Body of pancreas (tissue), 4 donors: ENCODE measurements around the gene PGK1. TPM values are rescaled to one million over a fixed set of nuclear protein-coding genes. Genes with fewer than 3 reads are reported as not detected.
A peak's percentile ranks its signal among the peaks of the same experiment; 100 is the strongest.
"Not testable (repeated sequence)": the region's sequence is repeated elsewhere in the genome, so short reads cannot be mapped to it uniquely, and the experiment has no call there.

ENCODE experiments used
- ATAC-seq: fragments of 150-250 bp; one replicate; pipeline ENCODE4 v1.9.1; 2016
- DNase-seq, 4 donors: peaks; one replicate each; pipeline ENCODE4 v3.0.0-alpha.2; 2019
- H3K27ac ChIP-seq, 4 donors: fragments of 200-600 bp; sonication (generic); 1 replicate in 3 of 4; 2 replicates in 1 of 4; pipeline versions ENCODE4 v1.5.1 to v1.6.1; 2016 to 2019; ENCODE audit warnings: mild to moderate bottlenecking in 1 of 4, mixed read lengths in 1 of 4, moderate library complexity in 1 of 4
- H3K27me3 ChIP-seq, 2 donors: fragments of 200-600 bp; sonication (generic); one replicate each; pipeline ENCODE4 v1.6.0; 2016; ENCODE audit warnings: mild to moderate bottlenecking in 1 of 2
- H3K36me3 ChIP-seq, 2 donors: fragments of 200-600 bp; sonication (generic); replicated peaks in 1 of 2; 2 replicates each; pipeline ENCODE4 v1.5.1; 2016; ENCODE audit warnings: low read depth in 2 of 2; ENCODE audit not compliant: insufficient read depth in 1 of 2
- H3K4me1 ChIP-seq: fragments of 200-600 bp; sonication (generic); one replicate; pipeline ENCODE4 v1.6.0; 2016
- H3K4me3 ChIP-seq, 2 donors: fragments of 200-600 bp; sonication (generic); 1 replicate in 1 of 2; 2 replicates in 1 of 2; pipeline ENCODE4 v1.5.1; 2016 to 2019
- H3K9me3 ChIP-seq, 3 donors: fragments of 200-600 bp; sonication (generic); 1 replicate in 2 of 3; 2 replicates in 1 of 3; pipeline ENCODE4 v1.5.1; 2016
- POLR2A ChIP-seq, 3 donors: fragments of 450-650 bp; IDR thresholded peaks; one replicate each; pipeline ENCODE4 v1.6.1; 2016; ENCODE audit warnings: antibody characterized with exemption in 3 of 3, mild to moderate bottlenecking in 2 of 3
- WGBS, 2 donors: methylation state at CpG; one replicate each; pipeline ENCODE4 v1.1.5; 2017; 5-methylcytosine and 5-hydroxymethylcytosine counted together
- intact Hi-C: fragments of 100-400 bp; cut with DNase I; formaldehyde crosslinking; loops from one replicate; pipeline ENCODE4 v1.15.1; 2023
- total RNA-seq, 2 donors: library from RNA; depleted of rRNA; stranded (reverse); fragments of >200 nt; gene quantifications; one replicate each; pipeline ENCODE4 v1.1.0, GENCODE V29; 2016
- TF ChIP-seq, protein P1 (sequence below), 7 experiments: fragments of 450-650 bp in 4 of 7; fragments of 200-600 bp in 3 of 7; sonication (generic) in 3 of 7; IDR thresholded peaks; one replicate each; pipeline ENCODE4 v1.5.1; 2016 to 2019; ENCODE audit warnings: antibody characterized with exemption in 7 of 7

Gene PGK1
- total RNA-seq, 2 donors from 2014 or later, result 46.7 to 79.4 TPM

- peak within 1 kb of the TSS; percentile 59 to 74 (median 64) for H3K27ac ChIP-seq
- H3K4me3 ChIP-seq, result peak within 1 kb of the TSS; percentile 6 to 71
- no peaks in the 10 kb centered on the region for H3K27me3 ChIP-seq
- intact Hi-C loops, result no loop called here
- peak; percentile 45 to 76 (median 69) for TF ChIP-seq POLR2A (IDR thresholded peaks at IDR 0.05)
- TF ChIP-seq, protein P1, sequence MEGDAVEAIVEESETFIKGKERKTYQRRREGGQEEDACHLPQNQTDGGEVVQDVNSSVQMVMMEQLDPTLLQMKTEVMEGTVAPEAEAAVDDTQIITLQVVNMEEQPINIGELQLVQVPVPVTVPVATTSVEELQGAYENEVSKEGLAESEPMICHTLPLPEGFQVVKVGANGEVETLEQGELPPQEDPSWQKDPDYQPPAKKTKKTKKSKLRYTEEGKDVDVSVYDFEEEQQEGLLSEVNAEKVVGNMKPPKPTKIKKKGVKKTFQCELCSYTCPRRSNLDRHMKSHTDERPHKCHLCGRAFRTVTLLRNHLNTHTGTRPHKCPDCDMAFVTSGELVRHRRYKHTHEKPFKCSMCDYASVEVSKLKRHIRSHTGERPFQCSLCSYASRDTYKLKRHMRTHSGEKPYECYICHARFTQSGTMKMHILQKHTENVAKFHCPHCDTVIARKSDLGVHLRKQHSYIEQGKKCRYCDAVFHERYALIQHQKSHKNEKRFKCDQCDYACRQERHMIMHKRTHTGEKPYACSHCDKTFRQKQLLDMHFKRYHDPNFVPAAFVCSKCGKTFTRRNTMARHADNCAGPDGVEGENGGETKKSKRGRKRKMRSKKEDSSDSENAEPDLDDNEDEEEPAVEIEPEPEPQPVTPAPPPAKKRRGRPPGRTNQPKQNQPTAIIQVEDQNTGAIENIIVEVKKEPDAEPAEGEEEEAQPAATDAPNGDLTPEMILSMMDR (IDR thresholded peaks at IDR 0.05), result no peak
- H3K36me3 ChIP-seq, result no peaks in the 10 kb centered on the region
- WGBS, 2 donors, result 3 to 20% methylated on average over 2 to 42 of the region's 59 CpGs
- peak; percentile 100 for ATAC-seq
- H3K4me1 ChIP-seq, result no peaks in the 10 kb centered on the region
- H3K9me3 ChIP-seq, result no peaks in the 10 kb centered on the region
- peak; percentile 84 to 85 (median 84) for DNase-seq
Measured at GRCh38 chrX:78139160-78140123, 35.4 kb downstream of the PGK1 start, which contains the start of gene TAF9B. Gene TAF9B, minus strand, starts transcription at chrX:78139650. Its CDS starts 39 bp downstream, at chrX:78139611.

DNA sequence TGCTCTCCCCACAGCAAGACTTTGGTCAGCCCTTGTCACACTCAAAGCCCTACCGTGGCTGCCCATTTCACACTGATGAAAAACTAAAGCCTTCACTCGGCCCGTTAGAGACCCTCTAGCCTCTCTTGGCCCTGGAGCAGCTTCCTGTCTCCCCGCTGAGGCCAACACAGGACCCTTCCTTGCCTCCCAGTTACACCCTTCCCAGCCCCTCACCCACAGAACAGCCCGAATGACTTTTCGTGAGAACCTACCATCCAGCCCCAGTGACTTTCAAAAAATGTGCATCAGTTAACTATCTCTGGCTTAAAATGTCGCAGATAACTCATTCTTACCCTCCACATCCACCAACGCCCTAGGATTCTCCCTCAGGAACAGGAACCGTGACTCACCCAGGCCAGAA lies 36.2 kb downstream of the PGK1 start:
- H3K27me3 ChIP-seq, result no peaks in the 10 kb centered on the region
- H3K4me3 ChIP-seq, result no peak overlapping the region
- no peak for ATAC-seq
- H3K27ac ChIP-seq, result no peak overlapping the region
- H3K36me3 ChIP-seq, result no peaks in the 10 kb centered on the region
- no peak for DNase-seq
- no peaks in the 10 kb centered on the region for H3K4me1 ChIP-seq
- 91 to 95% methylated on average over 8 to 9 of the region's 9 CpGs for WGBS, 2 donors
- no peaks in the 10 kb centered on the region for H3K9me3 ChIP-seq
- intact Hi-C loops, result no loop called here
- TF ChIP-seq, protein P1 (IDR thresholded peaks at IDR 0.05), result no peak
- TF ChIP-seq POLR2A (IDR thresholded peaks at IDR 0.05), result no peak

- H3K36me3 ChIP-seq, result not testable (repeated sequence)
- WGBS, 2 donors, result 86 to 91% methylated on average over 5 of the region's 5 CpGs
Measured at GRCh38 chrX:78147002-78147540, 43.0 kb downstream of the PGK1 start.

DNA sequence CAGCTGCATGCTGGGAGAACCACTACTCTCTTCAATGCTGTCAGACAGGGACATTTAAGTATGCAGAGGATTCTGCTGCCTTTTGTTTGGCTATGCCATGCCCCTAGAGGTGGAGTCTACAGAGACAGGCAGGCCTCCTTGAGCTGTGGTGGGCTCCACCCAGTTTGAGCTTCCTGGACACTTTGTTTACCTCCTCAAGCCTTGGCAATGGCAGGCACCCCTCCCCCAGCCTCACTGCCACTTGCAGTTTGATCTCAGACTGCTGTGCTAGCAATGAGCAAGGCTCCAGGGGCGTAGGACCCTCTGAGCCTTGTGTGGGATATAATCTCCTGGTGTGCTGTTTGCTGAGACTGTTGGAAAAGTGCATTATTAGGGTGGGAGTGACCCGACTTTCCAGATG lies 53.3 kb downstream of the PGK1 start:
- 73 to 100% methylated on average over 1 to 2 of the region's 2 CpGs for WGBS, 2 donors
- intact Hi-C loops, H3K27ac ChIP-seq, H3K36me3 ChIP-seq, H3K4me1 ChIP-seq, DNase-seq, ATAC-seq, H3K4me3 ChIP-seq, H3K9me3 ChIP-seq, H3K27me3 ChIP-seq: not testable (repeated sequence)

More at GRCh38 chrX:78147002-78147540, 43.0 kb downstream of the PGK1 start:
- H3K27ac ChIP-seq, H3K4me3 ChIP-seq, intact Hi-C loops, ATAC-seq, H3K9me3 ChIP-seq, H3K4me1 ChIP-seq, H3K27me3 ChIP-seq, DNase-seq: not testable (repeated sequence)

DNA sequence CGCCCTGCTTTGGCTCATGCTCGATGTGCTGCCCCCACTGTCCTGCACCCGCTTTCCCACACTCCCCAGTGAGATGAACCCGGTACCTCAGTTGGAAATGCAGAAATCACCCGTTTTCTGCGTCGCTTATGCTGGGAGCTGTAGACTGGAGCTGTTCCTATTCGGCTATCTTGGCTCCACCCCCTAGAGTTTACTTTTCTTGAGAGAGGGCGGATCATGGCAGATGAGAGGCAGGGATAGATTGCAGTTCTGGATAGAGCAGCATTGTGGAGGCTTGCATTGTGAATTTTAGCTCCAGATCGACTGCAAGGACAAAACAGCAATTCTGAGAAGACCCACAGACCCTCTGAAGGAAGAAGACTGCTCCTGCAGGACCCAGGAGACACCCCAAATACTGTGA lies 53.8 kb downstream of the PGK1 start:
- H3K9me3 ChIP-seq, ATAC-seq, H3K27ac ChIP-seq, intact Hi-C loops, H3K4me3 ChIP-seq, DNase-seq, H3K4me1 ChIP-seq, H3K27me3 ChIP-seq, H3K36me3 ChIP-seq: not testable (repeated sequence)
- 53 to 58% methylated on average over 4 to 7 of the region's 10 CpGs for WGBS, 2 donors

GRCh38 chrX:78160711-78161110 lies 56.7 kb downstream of the PGK1 start:
- H3K27me3 ChIP-seq, intact Hi-C loops, H3K27ac ChIP-seq, H3K36me3 ChIP-seq, H3K4me1 ChIP-seq, DNase-seq, ATAC-seq, H3K4me3 ChIP-seq, H3K9me3 ChIP-seq: not testable (repeated sequence)
- WGBS, 2 donors, result 64 to 73% methylated on average over 4 of the region's 4 CpGs

GRCh38 chrX:78163175-78163574 lies 59.1 kb downstream of the PGK1 start:
- H3K36me3 ChIP-seq, H3K27ac ChIP-seq, H3K9me3 ChIP-seq, DNase-seq, H3K4me3 ChIP-seq, H3K27me3 ChIP-seq, intact Hi-C loops, H3K4me1 ChIP-seq, ATAC-seq: not testable (repeated sequence)
- 63 to 81% methylated on average over 2 to 4 of the region's 4 CpGs for WGBS, 2 donors
